GM19043 (cell line): ENCODE results near the gene IFNGR2.
A peak's percentile ranks its signal among the peaks of the same experiment; 100 is the strongest.

Experiments used
- ATAC-seq: cut with Tn5 transposase; IDR thresholded peaks from one replicate; pipeline ENCODE4 v1.9.1; 2021; ENCODE audit warnings: low read depth; ENCODE audit not compliant: unreplicated experiment

The IFNGR2 gene

GRCh38 chr21:33479679-33480480 lies 76.7 kb downstream of the IFNGR2 start, which contains the start of gene TMEM50B:
Gene TMEM50B (minus strand): TSS chr21:33479974. CDS start chr21:33468885, 11,089 bp downstream.
- peak; percentile 83 for ATAC-seq

- ATAC-seq: no peak
Observed at GRCh38 chr21:33480481-33481103, 77.4 kb downstream of the IFNGR2 start.

- no peak for ATAC-seq
Observed at GRCh38 chr21:33481314-33481943, 78.2 kb downstream of the IFNGR2 start.
